B cell (primary cell): Measurements from ENCODE around the gene ARHGAP9.

Source experiments
- CTCF ChIP-seq: fragments of 200-600 bp; IDR thresholded peaks from one replicate; pipeline ENCODE4 v1.8.0; 2022; ENCODE audit warnings: antibody characterized with exemption, mild to moderate bottlenecking
- EZH2 ChIP-seq: IDR thresholded peaks from 2 replicates; pipeline ENCODE4 v1.6.1; 2012; ENCODE audit warnings: borderline replicate concordance, low read depth, mild to moderate bottlenecking, moderate library complexity, low read length; ENCODE audit not compliant: insufficient read depth, poor library complexity, severe bottlenecking

DNA sequence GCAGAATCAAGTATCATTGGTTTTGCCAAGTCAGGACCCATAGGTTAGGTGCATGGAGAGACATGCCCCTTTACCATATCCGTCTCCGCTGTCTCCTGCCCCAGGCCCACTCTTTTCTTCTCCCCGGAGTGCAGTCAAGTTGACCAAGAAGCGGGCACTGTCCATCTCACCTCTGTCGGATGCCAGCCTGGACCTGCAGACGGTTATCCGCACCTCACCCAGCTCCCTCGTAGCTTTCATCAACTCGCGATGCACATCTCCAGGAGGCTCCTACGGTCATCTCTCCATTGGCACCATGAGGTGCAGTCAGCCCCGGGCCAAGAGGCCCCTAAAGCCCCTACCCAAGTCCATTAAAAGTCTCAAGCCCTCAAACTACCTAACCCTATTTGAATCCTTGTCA, 15.1 kb downstream of the ARHGAP9 start:
- no peak for TF ChIP-seq CTCF
- TF ChIP-seq EZH2: no peak
